ENCODE measurements around the gene INIP.
A peak's percentile ranks its signal among the peaks of the same experiment; 100 is the strongest.

The INIP gene, protein sequence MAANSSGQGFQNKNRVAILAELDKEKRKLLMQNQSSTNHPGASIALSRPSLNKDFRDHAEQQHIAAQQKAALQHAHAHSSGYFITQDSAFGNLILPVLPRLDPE

DNA sequence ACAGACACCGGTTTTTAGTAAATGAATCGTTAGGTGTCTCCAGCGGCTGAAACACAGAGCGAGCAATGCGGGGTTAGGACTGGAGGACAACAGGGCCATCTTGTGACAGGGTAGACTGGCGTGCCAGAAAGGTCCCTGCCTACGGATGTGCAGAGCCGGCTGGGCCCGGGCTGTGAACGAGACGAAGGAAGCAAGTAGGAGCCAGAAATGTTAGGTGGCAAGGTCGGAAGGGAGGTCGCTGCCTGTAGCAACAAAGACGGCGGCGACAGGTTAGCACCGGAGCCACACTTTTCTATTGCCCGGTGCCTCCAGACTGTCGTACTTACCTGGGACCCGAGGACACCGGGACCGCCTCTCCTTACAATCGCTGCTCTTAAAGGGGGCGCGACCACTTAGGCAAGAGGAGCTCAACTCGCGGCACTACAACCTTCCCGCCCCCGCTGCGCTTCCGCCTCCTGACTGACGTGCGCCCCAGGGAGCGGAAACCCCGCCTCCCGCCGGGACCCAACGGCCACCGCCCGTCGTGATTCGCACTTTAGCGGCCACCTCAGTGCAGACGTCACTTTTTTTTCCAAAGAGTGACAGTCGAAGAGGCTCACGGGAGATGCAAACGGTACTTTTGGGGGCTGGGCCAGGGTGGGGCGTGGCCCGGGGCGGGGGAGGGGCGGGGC lies at the start of gene INIP:
Gene INIP (minus strand): TSS at position 457 of the 671 bp plus-strand sequence. CDS start 1,632 bp downstream, outside the sequence.
- TF ChIP-seq, protein P1, sequence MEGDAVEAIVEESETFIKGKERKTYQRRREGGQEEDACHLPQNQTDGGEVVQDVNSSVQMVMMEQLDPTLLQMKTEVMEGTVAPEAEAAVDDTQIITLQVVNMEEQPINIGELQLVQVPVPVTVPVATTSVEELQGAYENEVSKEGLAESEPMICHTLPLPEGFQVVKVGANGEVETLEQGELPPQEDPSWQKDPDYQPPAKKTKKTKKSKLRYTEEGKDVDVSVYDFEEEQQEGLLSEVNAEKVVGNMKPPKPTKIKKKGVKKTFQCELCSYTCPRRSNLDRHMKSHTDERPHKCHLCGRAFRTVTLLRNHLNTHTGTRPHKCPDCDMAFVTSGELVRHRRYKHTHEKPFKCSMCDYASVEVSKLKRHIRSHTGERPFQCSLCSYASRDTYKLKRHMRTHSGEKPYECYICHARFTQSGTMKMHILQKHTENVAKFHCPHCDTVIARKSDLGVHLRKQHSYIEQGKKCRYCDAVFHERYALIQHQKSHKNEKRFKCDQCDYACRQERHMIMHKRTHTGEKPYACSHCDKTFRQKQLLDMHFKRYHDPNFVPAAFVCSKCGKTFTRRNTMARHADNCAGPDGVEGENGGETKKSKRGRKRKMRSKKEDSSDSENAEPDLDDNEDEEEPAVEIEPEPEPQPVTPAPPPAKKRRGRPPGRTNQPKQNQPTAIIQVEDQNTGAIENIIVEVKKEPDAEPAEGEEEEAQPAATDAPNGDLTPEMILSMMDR (IDR thresholded peaks at IDR 0.05; ENCODE audit: low read depth, low read length), result no peak
- peak within 1 kb of the TSS; percentile 85 to 94 for H3K4me3 ChIP-seq (replicated peaks in 1 of 2; ENCODE audit: low read depth in 2 of 2, low read length in 2 of 2)
- DNase-seq (ENCODE audit: low read depth in 2 of 2), result peak; percentile 96 to 97

DNA sequence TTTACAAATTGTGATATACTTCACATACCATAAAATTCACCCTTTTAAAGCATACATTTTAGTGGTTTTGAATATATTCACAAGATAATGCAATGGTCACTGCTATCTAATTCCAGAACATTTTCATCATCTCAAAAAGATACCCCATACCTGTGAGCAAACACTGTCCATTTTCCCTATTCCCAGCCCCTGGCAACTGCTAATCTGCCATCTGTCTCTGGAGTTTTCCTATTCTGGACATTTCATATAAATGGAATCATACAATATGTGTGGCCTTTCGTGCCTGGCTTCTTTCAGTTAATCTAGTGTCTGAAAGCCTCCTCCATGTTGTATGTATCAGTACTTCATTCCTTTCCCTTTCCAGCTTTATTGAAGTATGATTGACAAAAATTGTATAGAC lies 47.4 kb upstream of the INIP start:
- no peak for DNase-seq (ENCODE audit: low read depth in 2 of 2)
- H3K4me3 ChIP-seq (replicated peaks in 1 of 2; ENCODE audit: low read depth in 2 of 2, low read length in 2 of 2), result no peak overlapping the region
- TF ChIP-seq, protein P1 (IDR thresholded peaks at IDR 0.05; ENCODE audit: low read depth, low read length), result no peak

DNA sequence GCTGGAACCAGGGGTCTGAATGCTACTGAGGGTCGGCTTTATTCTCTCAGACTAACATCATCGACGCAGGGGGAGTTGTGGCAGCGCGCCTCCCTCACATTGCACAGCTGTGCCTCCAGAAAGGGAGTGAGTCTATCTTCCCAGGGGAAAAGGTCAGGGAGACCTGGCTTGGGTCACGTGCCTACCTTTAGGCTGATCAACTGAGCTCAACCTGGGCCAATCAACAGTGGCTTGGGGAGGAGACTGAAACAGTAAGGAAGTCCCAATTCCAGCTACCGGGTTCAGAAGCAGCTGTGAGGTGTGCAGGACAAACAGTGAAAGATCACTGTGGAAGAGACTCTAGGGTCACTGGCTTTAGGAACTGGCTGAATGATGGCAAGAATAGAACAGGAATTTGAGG lies 46.9 kb upstream of the INIP start:
- TF ChIP-seq, protein P1 (IDR thresholded peaks at IDR 0.05; ENCODE audit: low read depth, low read length), result no peak
- H3K4me3 ChIP-seq (replicated peaks in 1 of 2; ENCODE audit: low read depth in 2 of 2, low read length in 2 of 2), result no peak overlapping the region
- no peak for DNase-seq (ENCODE audit: low read depth in 2 of 2)

DNA sequence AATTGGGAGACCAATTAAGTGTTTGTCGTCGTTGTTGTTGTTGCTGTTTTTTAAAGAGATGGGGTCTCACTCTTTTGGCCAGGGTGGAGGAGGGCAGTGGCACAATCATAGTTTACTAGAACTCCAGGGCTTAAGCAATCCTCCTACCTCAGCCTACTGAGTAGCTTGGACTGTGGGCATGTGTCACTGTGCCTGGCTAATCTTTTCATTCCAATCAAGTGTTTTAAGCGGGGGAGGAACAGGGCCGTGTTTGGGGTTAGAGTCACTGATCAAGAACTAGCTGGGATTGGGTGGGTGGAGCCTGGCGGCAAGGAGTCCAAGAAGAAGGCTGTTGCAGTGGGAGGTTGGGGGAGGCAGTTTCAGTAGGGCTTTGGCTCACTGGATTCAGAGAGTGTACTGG lies 46.4 kb upstream of the INIP start:
- TF ChIP-seq, protein P1 (IDR thresholded peaks at IDR 0.05; ENCODE audit: low read depth, low read length), result no peak
- DNase-seq (ENCODE audit: low read depth in 2 of 2), result peak; percentile 69 to 71
- no peak overlapping the region for H3K4me3 ChIP-seq (replicated peaks in 1 of 2; ENCODE audit: low read depth in 2 of 2, low read length in 2 of 2)

DNA sequence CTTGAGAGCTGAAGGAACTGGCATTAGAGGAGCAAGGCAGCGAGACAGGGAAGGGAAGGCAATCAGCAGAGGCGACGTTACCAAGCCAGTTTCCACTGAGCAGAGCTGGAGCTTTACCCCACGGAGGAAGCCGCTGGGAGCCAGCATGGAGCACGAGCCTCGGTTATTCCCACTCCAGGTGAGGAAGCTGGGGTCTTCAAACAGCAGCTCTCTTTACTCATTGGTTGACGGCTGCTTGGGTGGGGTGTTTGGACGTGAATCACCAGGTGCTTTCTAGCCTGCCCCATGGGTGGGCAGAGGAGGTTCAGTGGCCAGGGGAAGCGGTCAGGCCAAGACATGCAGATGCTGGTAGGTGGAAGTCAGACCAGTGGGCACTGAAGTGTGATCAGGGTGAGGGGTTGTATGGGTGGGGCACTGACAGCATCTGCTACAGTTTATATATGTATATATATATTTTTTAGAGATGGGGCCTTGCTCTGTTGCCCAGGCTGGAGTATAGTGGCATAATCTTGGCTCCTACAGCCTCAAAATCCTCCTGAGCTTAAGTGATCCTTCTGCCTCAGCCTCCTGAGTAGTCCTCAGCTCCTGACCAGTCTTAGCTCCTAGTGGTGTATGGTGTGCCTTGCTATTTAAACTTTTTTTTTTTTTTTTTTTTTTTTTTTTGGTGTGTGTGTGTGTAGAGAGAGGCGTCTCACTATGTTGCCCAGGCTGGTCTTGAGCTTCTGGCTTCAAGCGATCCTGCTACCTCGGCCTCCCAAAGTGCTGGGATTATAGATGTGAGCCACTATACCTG lies 45.0 kb upstream of the INIP start:
- H3K4me3 ChIP-seq (replicated peaks in 1 of 2; ENCODE audit: low read depth in 2 of 2, low read length in 2 of 2), result no peak overlapping the region

DNA sequence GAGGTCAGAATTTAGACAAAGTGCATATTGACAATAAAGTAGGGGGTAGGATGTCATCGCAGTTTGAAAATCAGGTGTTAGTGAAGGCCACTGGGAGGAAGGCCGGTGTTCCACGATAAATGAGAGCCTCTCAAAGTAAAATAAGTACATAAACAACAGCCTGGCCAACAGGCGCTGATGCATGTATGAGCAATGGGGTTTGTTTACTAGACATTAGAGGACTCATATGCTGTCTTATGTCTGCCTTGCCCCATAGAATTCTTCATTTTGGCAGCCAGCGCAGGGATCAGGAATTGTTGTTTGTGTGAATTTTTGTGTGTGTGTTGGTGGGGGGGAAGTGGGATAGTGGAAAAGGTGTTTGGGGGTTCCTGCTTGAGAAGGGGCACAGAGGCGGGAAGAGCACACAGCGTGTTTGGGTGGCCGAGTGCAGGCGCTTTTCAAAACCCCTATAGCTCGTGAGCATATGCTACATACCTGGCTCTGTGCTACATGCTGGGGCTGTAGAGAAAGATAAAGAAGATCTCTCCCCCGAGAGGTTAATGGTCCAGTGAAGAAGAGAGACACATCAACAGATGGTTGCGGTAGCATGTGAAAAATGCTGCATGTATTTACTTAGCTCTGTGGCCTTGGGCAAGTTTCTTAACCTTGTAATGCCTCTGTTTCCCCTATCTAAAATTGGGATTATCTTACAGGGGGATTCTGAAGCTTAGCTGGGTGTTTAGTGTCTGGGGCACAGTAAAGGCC lies 44.2 kb upstream of the INIP start:
- TF ChIP-seq, protein P1 (IDR thresholded peaks at IDR 0.05; ENCODE audit: low read depth, low read length), result no peak
- no peak overlapping the region for H3K4me3 ChIP-seq (replicated peaks in 1 of 2; ENCODE audit: low read depth in 2 of 2, low read length in 2 of 2)
- no peak for DNase-seq (ENCODE audit: low read depth in 2 of 2)

More for the DNA sequence above, 45.0 kb upstream of the INIP start:
- no peak for DNase-seq (ENCODE audit: low read depth in 2 of 2)
- TF ChIP-seq, protein P1 (IDR thresholded peaks at IDR 0.05; ENCODE audit: low read depth, low read length), result no peak
